HUES64 (cell line): Measurements from ENCODE around the gene CCR8. TPM values are rescaled to one million over a fixed set of nuclear protein-coding genes. Genes with fewer than 3 reads are reported as not detected.

Experiments
- H3K27ac ChIP-seq: 2 replicates; pipeline ENCODE4 v1.7.0; 2013; ENCODE audit warnings: low read depth, low read length, inconsistent platforms
- H3K27me3 ChIP-seq: 2 replicates; pipeline ENCODE4 v1.6.1; 2013; ENCODE audit warnings: mild to moderate bottlenecking, low read length; ENCODE audit not compliant: insufficient read depth
- H3K36me3 ChIP-seq: 2 replicates; pipeline ENCODE4 v1.6.1; 2013; ENCODE audit warnings: mild to moderate bottlenecking, low read length; ENCODE audit not compliant: insufficient read depth
- H3K4me1 ChIP-seq: 2 replicates; pipeline ENCODE4 v1.6.1; 2013; ENCODE audit warnings: mild to moderate bottlenecking, low read length, moderate library complexity; ENCODE audit not compliant: insufficient read depth
- H3K4me3 ChIP-seq: 2 replicates; pipeline ENCODE4 v1.5.1; 2013; ENCODE audit warnings: mild to moderate bottlenecking, low read length, moderate library complexity
- H3K9ac ChIP-seq: 2 replicates; pipeline ENCODE4 v1.6.1; 2013; ENCODE audit warnings: mild to moderate bottlenecking, low read depth, low read length
- H3K9me3 ChIP-seq: 2 replicates; pipeline ENCODE4 v1.6.1; 2013; ENCODE audit warnings: low read depth, low read length; ENCODE audit not compliant: insufficient read depth
- WGBS: fragments of 150-250, 120-280 bp; methylation state at CpG from one replicate; pipeline ENCODE4 v1.1.7; 2013; ENCODE audit warnings: missing lambda C conversion rate; 5-methylcytosine and 5-hydroxymethylcytosine counted together
- polyA plus RNA-seq, 2 experiments: library from polyadenylated mRNA; stranded (reverse); fragments of 50-300 nt; gene quantifications; one replicate each; pipeline ENCODE4 v1.2.3, GENCODE V29; 2013

The CCR8 gene
- 0.25 TPM for polyA plus RNA-seq (2013, experiment 1 of 2)
- polyA plus RNA-seq (2013, experiment 2 of 2) = not detected

DNA sequence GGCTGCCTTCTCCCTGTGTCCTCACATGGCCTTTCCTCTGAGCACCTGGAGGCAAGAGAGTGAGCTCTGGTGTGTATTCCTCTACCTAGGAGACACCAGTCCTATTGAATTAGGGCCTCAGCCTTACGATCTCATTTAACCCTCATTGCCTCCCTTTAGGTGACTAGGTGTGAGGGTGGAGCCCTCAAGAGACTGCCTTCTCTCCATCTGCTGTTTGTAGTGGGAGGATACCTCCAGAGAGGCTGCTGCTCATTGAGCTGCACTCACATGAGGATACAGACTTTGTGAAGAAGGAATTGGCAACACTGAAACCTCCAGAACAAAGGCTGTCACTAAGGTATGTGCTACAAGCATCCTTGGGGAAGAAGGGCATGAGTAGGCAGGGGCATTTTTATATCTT is at the start of gene CCR8:
TSS of gene CCR8 (plus strand) at position 217 of the 400 bp plus-strand sequence. CDS start 2,623 bp downstream, outside the sequence.
- Histone ChIP-seq H3K4me3 (no peak within 1 kb of the TSS), H3K27me3 (no peaks in the 10 kb centered on the region), H3K9ac (no peak within 1 kb of the TSS), H3K4me1 (peaks cover 14% of the 10 kb centered on the region), H3K9me3 (no peaks in the 10 kb centered on the region), H3K36me3 (no peaks in the 10 kb centered on the region), H3K27ac (no peak within 1 kb of the TSS)
- no CpG with 5 or more reads among the region's 1 CpG for WGBS

GRCh38 chr3:39279745-39280517 is 49.6 kb upstream of the CCR8 start, which contains the start of gene CX3CR1:
TSS of gene CX3CR1 (minus strand) at chr3:39280036. CDS start at chr3:39266509, 13,527 bp downstream.
- H3K4me1 ChIP-seq = no peaks in the 10 kb centered on the region
- no peaks in the 10 kb centered on the region for H3K36me3 ChIP-seq
- H3K4me3 ChIP-seq = no peak within 1 kb of the TSS
- H3K9ac ChIP-seq = no peak within 1 kb of the TSS
- H3K27me3 ChIP-seq = no peaks in the 10 kb centered on the region
- WGBS = 72% methylated on average over 5 of the region's 5 CpGs
- no peaks in the 10 kb centered on the region for H3K9me3 ChIP-seq
- H3K27ac ChIP-seq = no peak within 1 kb of the TSS

- Histone ChIP-seq H3K9me3 (no peaks in the 10 kb centered on the region), H3K4me1 (no peaks in the 10 kb centered on the region), H3K36me3 (no peaks in the 10 kb centered on the region), H3K27me3 (no peaks in the 10 kb centered on the region), H3K27ac (no peak overlapping the region), H3K4me3 (no peak overlapping the region), H3K9ac (no peak overlapping the region)
- WGBS = 94% methylated on average over 5 of the region's 5 CpGs
These were observed 48.9 kb upstream of the CCR8 start for GRCh38 chr3:39280571-39280970.

GRCh38 chr3:39281533-39281932 is 48.0 kb upstream of the CCR8 start:
- Histone ChIP-seq H3K9ac (no peak overlapping the region), H3K9me3 (no peaks in the 10 kb centered on the region), H3K4me1 (no peaks in the 10 kb centered on the region), H3K4me3 (no peak overlapping the region), H3K36me3 (no peaks in the 10 kb centered on the region), H3K27ac (no peak overlapping the region), H3K27me3 (no peaks in the 10 kb centered on the region)
- 87% methylated on average over 9 of the region's 9 CpGs for WGBS

DNA sequence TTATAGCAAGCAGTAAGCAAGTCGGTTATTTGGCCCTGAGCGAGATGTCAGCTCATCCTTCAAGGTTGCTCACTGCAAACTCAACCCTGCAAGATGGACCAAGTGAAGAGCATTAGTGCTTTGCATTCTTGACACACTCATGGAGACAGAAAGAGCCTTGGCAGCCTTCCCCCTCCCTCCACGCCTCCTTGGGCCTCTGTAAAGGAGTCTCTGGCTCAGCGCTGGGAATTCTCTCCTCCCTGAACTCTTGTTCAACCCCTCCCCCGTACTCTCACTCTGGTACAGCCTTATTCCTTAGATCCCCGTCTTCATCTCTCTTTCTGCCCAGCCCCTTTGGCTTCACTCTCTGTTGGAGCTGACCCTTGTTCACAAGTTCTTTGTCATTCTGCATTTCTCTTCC is 47.5 kb upstream of the CCR8 start:
- no peaks in the 10 kb centered on the region for H3K4me1 ChIP-seq
- no peaks in the 10 kb centered on the region for H3K36me3 ChIP-seq
- no peak overlapping the region for H3K4me3 ChIP-seq
- H3K27ac ChIP-seq = no peak overlapping the region
- H3K9ac ChIP-seq = no peak overlapping the region
- 77% methylated on average over 6 of the region's 6 CpGs for WGBS
- no peaks in the 10 kb centered on the region for H3K27me3 ChIP-seq
- H3K9me3 ChIP-seq = no peaks in the 10 kb centered on the region

DNA sequence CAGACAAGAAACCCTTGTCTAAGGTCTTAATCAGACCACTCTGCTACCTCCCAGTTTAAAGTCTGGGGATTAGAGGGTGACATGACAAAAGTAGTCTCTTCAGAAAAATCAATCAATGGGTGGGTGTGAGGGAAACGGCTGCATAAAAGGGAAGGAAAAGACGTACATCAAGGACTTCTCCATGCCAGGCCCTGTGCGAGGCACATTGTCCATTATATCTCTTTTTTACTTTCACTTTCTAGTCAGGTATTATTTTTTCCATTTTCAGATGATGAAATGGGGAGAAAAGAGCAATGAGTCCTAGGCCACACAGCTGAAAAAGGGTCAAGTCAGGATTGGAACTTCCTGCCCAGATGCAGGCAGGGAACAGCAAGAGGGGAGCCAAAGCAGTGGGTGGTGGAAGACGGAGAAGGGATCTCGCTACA is 45.0 kb upstream of the CCR8 start:
- WGBS = 84% methylated on average over 4 of the region's 5 CpGs
- H3K9ac ChIP-seq = no peak overlapping the region
- H3K9me3 ChIP-seq = no peaks in the 10 kb centered on the region
- no peaks in the 10 kb centered on the region for H3K36me3 ChIP-seq
- H3K4me1 ChIP-seq = no peaks in the 10 kb centered on the region
- no peak overlapping the region for H3K27ac ChIP-seq
- no peaks in the 10 kb centered on the region for H3K27me3 ChIP-seq
- H3K4me3 ChIP-seq = no peak overlapping the region

- Histone ChIP-seq H3K27me3 (no peaks in the 10 kb centered on the region), H3K4me3 (no peak overlapping the region), H3K36me3 (no peaks in the 10 kb centered on the region), H3K9ac (no peak overlapping the region), H3K27ac (no peak overlapping the region), H3K4me1 (no peaks in the 10 kb centered on the region), H3K9me3 (no peaks in the 10 kb centered on the region)
These were observed 44.2 kb upstream of the CCR8 start for GRCh38 chr3:39285332-39285731.

GRCh38 chr3:39286771-39287170 is 42.7 kb upstream of the CCR8 start:
- no peaks in the 10 kb centered on the region for H3K36me3 ChIP-seq
- no peak overlapping the region for H3K9ac ChIP-seq
- no peaks in the 10 kb centered on the region for H3K4me1 ChIP-seq
- no peaks in the 10 kb centered on the region for H3K9me3 ChIP-seq
- H3K27ac ChIP-seq = no peak overlapping the region
- H3K27me3 ChIP-seq = no peaks in the 10 kb centered on the region
- H3K4me3 ChIP-seq = no peak overlapping the region
- WGBS = 95% methylated on average over 3 of the region's 3 CpGs

GRCh38 chr3:39287216-39288164 is 42.0 kb upstream of the CCR8 start:
- Histone ChIP-seq H3K27ac (no peak overlapping the region), H3K4me3 (no peak overlapping the region), H3K9me3 (no peaks in the 10 kb centered on the region), H3K36me3 (no peaks in the 10 kb centered on the region), H3K9ac (no peak overlapping the region), H3K4me1 (no peaks in the 10 kb centered on the region), H3K27me3 (no peaks in the 10 kb centered on the region)
- WGBS = 86% methylated on average over 8 of the region's 8 CpGs

DNA sequence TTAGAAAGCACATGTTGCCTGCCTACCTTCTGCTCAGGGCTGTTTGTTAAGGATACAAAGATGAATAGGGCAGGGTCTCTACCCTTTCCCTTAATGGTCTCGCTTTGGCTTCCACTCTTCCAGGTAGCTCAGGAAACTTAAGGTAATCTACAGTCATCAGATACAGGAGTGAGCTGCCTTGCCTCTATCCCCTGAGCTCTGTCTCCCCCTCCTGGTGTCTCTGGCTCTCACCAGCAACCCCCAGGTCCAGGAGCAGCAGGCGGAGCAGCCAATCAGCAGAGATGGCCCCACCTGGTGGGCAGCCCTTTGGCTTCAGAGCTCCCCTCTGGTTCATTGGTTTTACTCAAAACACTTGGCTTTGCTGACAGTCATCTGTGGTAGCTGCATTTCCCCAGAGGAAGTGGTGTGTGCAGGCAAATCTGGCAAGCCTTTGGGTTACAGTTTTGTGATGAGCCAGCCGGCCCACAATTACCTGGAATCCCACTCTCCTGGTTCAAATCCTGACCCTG is 41.2 kb upstream of the CCR8 start:
- Histone ChIP-seq H3K9me3 (no peaks in the 10 kb centered on the region), H3K27me3 (no peaks in the 10 kb centered on the region), H3K27ac (no peak overlapping the region), H3K9ac (no peak overlapping the region), H3K36me3 (no peaks in the 10 kb centered on the region), H3K4me3 (no peak overlapping the region), H3K4me1 (no peaks in the 10 kb centered on the region)
- WGBS = 19% methylated on average over 3 of the region's 3 CpGs

GRCh38 chr3:39289107-39289506 is 40.4 kb upstream of the CCR8 start:
- no peaks in the 10 kb centered on the region for H3K4me1 ChIP-seq
- no peaks in the 10 kb centered on the region for H3K27me3 ChIP-seq
- no peak overlapping the region for H3K4me3 ChIP-seq
- no peak overlapping the region for H3K9ac ChIP-seq
- H3K9me3 ChIP-seq = no peaks in the 10 kb centered on the region
- H3K27ac ChIP-seq = no peak overlapping the region
- H3K36me3 ChIP-seq = no peaks in the 10 kb centered on the region
- 95% methylated on average over 4 of the region's 4 CpGs for WGBS
